ENCODE data around the gene ZNF311. TPM values are rescaled to one million over a fixed set of nuclear protein-coding genes. Genes with fewer than 3 reads are reported as not detected.
A peak's percentile ranks its signal among the peaks of the same experiment; 100 is the strongest.

ZNF311 gene
- total and polyA plus RNA-seq, 2 of the 13 experiments (the other 11 are each of a cell fraction or from before 2014, with no cell fraction given), result not detected

GRCh38 chr6:28953585-28954258, 51.4 kb downstream of the ZNF311 start (continued):
- TF ChIP-seq FUBP1 (CRISPR knock-in tag; IDR thresholded peaks at IDR 0.05; ENCODE audit: borderline replicate concordance) (no peak), SKIL (CRISPR knock-in tag; IDR thresholded peaks at IDR 0.05; ENCODE audit: borderline replicate concordance) (no peak), ZBTB2 (CRISPR knock-in tag; IDR thresholded peaks at IDR 0.05; ENCODE audit: low read depth) (no peak), MAF1 (CRISPR knock-in tag; IDR thresholded peaks at IDR 0.05; ENCODE audit: borderline replicate concordance) (no peak), ZKSCAN5 (CRISPR knock-in tag; IDR thresholded peaks at IDR 0.05) (no peak), MYNN (CRISPR knock-in tag; IDR thresholded peaks at IDR 0.05; ENCODE audit: low read depth) (no peak), MED8 (CRISPR knock-in tag; IDR thresholded peaks at IDR 0.05; ENCODE audit: insufficient replicate concordance) (no peak), ATF6 (CRISPR knock-in tag; conservative IDR thresholded peaks at IDR 0.05) (no peak), ZNF772 (CRISPR knock-in tag; IDR thresholded peaks at IDR 0.05) (no peak), SAFB2 (CRISPR knock-in tag; IDR thresholded peaks at IDR 0.05; ENCODE audit: borderline replicate concordance, low read depth) (no peak), POLR2G (IDR thresholded peaks at IDR 0.05; ENCODE audit: low read depth, low read length) (no peak), ZFP90 (CRISPR knock-in tag; IDR thresholded peaks at IDR 0.05; ENCODE audit: borderline replicate concordance) (no peak), CC2D1A (CRISPR knock-in tag; IDR thresholded peaks at IDR 0.05) (no peak), ZKSCAN8 (CRISPR knock-in tag; IDR thresholded peaks at IDR 0.05; ENCODE audit: borderline replicate concordance) (no peak), SMAD1 (CRISPR knock-in tag; IDR thresholded peaks at IDR 0.05; ENCODE audit: borderline replicate concordance, low read depth) (no peak)
- TF ChIP-seq, protein P1, sequence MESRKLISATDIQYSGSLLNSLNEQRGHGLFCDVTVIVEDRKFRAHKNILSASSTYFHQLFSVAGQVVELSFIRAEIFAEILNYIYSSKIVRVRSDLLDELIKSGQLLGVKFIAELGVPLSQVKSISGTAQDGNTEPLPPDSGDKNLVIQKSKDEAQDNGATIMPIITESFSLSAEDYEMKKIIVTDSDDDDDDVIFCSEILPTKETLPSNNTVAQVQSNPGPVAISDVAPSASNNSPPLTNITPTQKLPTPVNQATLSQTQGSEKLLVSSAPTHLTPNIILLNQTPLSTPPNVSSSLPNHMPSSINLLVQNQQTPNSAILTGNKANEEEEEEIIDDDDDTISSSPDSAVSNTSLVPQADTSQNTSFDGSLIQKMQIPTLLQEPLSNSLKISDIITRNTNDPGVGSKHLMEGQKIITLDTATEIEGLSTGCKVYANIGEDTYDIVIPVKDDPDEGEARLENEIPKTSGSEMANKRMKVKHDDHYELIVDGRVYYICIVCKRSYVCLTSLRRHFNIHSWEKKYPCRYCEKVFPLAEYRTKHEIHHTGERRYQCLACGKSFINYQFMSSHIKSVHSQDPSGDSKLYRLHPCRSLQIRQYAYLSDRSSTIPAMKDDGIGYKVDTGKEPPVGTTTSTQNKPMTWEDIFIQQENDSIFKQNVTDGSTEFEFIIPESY (CRISPR knock-in tag; IDR thresholded peaks at IDR 0.05), result no peak
- TF ChIP-seq, protein P2, sequence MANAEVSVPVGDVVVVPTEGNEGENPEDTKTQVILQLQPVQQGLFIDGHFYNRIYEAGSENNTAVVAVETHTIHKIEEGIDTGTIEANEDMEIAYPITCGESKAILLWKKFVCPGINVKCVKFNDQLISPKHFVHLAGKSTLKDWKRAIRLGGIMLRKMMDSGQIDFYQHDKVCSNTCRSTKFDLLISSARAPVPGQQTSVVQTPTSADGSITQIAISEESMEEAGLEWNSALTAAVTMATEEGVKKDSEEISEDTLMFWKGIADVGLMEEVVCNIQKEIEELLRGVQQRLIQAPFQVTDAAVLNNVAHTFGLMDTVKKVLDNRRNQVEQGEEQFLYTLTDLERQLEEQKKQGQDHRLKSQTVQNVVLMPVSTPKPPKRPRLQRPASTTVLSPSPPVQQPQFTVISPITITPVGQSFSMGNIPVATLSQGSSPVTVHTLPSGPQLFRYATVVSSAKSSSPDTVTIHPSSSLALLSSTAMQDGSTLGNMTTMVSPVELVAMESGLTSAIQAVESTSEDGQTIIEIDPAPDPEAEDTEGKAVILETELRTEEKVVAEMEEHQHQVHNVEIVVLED (CRISPR knock-in tag; IDR thresholded peaks at IDR 0.05; ENCODE audit: borderline replicate concordance), result peak; percentile 26; the same call in 1 of the 2 replicates
